GM12864 (cell line): ENCODE measurements around the gene LARGE1.

Experiments used
- DNase-seq: peaks from one replicate; pipeline ENCODE4 v3.0.0-alpha.2; 2011; ENCODE audit warnings: low read depth
- H3K4me3 ChIP-seq: 2 replicates; pipeline ENCODE4 v1.5.1; 2011; ENCODE audit warnings: mild to moderate bottlenecking, low read depth, low read length, control low read depth
- TF ChIP-seq, protein P1 (sequence below): IDR thresholded peaks from 2 replicates; pipeline ENCODE4 v1.5.1; 2011; ENCODE audit warnings: low read depth, mild to moderate bottlenecking, moderate library complexity, low read length, control low read depth, inconsistent platforms; ENCODE audit errors: missing control alignments

LARGE1 gene

GRCh38 chr22:33889748-33890147 lies 30.5 kb downstream of the LARGE1 start:
- TF ChIP-seq, protein P1, sequence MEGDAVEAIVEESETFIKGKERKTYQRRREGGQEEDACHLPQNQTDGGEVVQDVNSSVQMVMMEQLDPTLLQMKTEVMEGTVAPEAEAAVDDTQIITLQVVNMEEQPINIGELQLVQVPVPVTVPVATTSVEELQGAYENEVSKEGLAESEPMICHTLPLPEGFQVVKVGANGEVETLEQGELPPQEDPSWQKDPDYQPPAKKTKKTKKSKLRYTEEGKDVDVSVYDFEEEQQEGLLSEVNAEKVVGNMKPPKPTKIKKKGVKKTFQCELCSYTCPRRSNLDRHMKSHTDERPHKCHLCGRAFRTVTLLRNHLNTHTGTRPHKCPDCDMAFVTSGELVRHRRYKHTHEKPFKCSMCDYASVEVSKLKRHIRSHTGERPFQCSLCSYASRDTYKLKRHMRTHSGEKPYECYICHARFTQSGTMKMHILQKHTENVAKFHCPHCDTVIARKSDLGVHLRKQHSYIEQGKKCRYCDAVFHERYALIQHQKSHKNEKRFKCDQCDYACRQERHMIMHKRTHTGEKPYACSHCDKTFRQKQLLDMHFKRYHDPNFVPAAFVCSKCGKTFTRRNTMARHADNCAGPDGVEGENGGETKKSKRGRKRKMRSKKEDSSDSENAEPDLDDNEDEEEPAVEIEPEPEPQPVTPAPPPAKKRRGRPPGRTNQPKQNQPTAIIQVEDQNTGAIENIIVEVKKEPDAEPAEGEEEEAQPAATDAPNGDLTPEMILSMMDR: no peak
- DNase-seq: no peak
- no peak overlapping the region for H3K4me3 ChIP-seq

DNA sequence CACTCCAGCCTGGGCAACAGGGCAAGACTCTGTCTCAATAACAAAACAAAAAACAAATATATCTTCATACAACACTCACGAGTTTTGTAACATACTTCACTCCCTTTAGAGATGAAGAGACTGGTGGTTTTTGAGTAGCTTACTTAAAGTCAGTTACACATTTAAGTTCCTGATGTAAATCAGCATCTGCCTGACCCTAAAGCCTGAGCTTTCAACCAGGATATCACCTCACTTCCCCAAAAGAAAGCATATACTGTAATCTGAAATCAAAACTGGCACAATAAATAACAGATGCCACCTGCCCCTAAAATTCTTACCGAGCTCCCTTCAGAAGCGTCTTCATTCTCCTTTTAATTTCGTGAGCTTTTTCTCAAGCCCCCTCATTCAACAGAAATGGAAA lies 31.5 kb downstream of the LARGE1 start:
- H3K4me3 ChIP-seq: no peak overlapping the region
- TF ChIP-seq, protein P1: no peak
- no peak for DNase-seq

GRCh38 chr22:33887173-33887572 lies 33.1 kb downstream of the LARGE1 start:
- H3K4me3 ChIP-seq: no peak overlapping the region
- TF ChIP-seq, protein P1: no peak
- no peak for DNase-seq

- DNase-seq: no peak
- no peak overlapping the region for H3K4me3 ChIP-seq
- TF ChIP-seq, protein P1: no peak
These were observed 33.6 kb downstream of the LARGE1 start for GRCh38 chr22:33886696-33887095.

DNA sequence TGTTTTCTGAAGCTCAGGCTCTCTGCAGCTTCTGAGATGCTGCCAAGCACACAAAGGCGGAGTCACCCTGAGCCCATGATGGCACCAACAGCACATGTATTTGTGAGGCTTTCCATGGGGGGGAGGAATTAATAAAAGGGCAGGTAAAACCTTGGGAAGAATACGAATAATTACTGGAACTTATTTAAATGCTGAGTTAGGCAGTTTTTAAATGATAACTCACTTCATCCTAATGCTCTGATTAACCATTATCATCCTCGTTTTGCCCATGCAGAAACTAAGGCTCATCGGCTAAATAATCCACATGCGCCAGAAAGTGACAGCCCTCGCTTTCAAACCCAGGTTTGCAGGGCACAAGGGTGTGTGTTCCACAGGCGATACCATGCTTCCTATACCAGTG lies 35.4 kb downstream of the LARGE1 start:
- TF ChIP-seq, protein P1: no peak
- no peak overlapping the region for H3K4me3 ChIP-seq
- DNase-seq: no peak

- TF ChIP-seq, protein P1: no peak
- DNase-seq: no peak
- H3K4me3 ChIP-seq: no peak overlapping the region
These were observed 36.1 kb downstream of the LARGE1 start for GRCh38 chr22:33883961-33884808.

GRCh38 chr22:33883561-33883960 lies 36.7 kb downstream of the LARGE1 start:
- TF ChIP-seq, protein P1: no peak

More at GRCh38 chr22:33883561-33883960, 36.7 kb downstream of the LARGE1 start:
- no peak for DNase-seq
- H3K4me3 ChIP-seq: no peak overlapping the region
